Nephron (organoid): ENCODE data around the gene CFAP70.
A peak's percentile ranks its signal among the peaks of the same experiment; 100 is the strongest.

Source experiments
- H3K27ac Mint-ChIP-seq, 3 experiments: 2 replicates each; pipeline ENCODE4 v1.8.0; 2020; ENCODE audit warnings: mixed read lengths in 3 of 3, mild to moderate bottlenecking in 2 of 3, moderate library complexity in 1 of 3
- H3K27me3 Mint-ChIP-seq: 2 replicates; pipeline ENCODE4 v1.8.0; 2021; ENCODE audit warnings: low read depth, mild to moderate bottlenecking, moderate library complexity, mixed read lengths
- H3K36me3 Mint-ChIP-seq: 2 replicates; pipeline ENCODE4 v1.8.0; 2020; ENCODE audit warnings: low read depth, mixed read lengths
- H3K4me1 Mint-ChIP-seq: 2 replicates; pipeline ENCODE4 v1.8.0; 2020; ENCODE audit warnings: mixed read lengths
- H3K4me3 Mint-ChIP-seq, 3 experiments: 2 replicates each; pipeline ENCODE4 v1.8.0; 2020; ENCODE audit warnings: mild to moderate bottlenecking in 3 of 3, mixed read lengths in 3 of 3, moderate library complexity in 2 of 3
- H3K9me3 Mint-ChIP-seq: 2 replicates; pipeline ENCODE4 v1.8.0; 2020; ENCODE audit warnings: mixed read lengths
- CTCF ChIP-seq, 3 experiments: fragments of 200-600 bp; sonication (generic); IDR thresholded peaks; one replicate each; pipeline ENCODE4 v1.5.0; 2021; ENCODE audit warnings: antibody characterized with exemption in 3 of 3; ENCODE audit not compliant: unreplicated experiment in 3 of 3

CFAP70 gene

GRCh38 chr10:73226663-73227062 is 132.0 kb downstream of the CFAP70 start:
- no peaks in the 10 kb centered on the region for H3K27me3 Mint-ChIP-seq
- peaks cover 35% of the 10 kb centered on the region for H3K36me3 Mint-ChIP-seq
- TF ChIP-seq CTCF (IDR thresholded peaks at IDR 0.05; ENCODE audit: unreplicated experiment in 3 of 3), result no peak
- H3K4me3 Mint-ChIP-seq, result no peak overlapping the region
- H3K27ac Mint-ChIP-seq, result no peak overlapping the region
- no peaks in the 10 kb centered on the region for H3K9me3 Mint-ChIP-seq
- H3K4me1 Mint-ChIP-seq, result no peaks in the 10 kb centered on the region

- Mint-ChIP-seq H3K4me1 (no peaks in the 10 kb centered on the region), H3K36me3 (peaks cover 37% of the 10 kb centered on the region), H3K4me3 (no peak overlapping the region), H3K27ac (no peak overlapping the region), H3K27me3 (no peaks in the 10 kb centered on the region), H3K9me3 (no peaks in the 10 kb centered on the region)
- TF ChIP-seq CTCF (IDR thresholded peaks at IDR 0.05; ENCODE audit: unreplicated experiment in 3 of 3), result no peak
Observed at GRCh38 chr10:73225518-73225917, 133.1 kb downstream of the CFAP70 start.

- Mint-ChIP-seq H3K4me1 (no peaks in the 10 kb centered on the region), H3K9me3 (no peaks in the 10 kb centered on the region), H3K27ac (no peak overlapping the region), H3K36me3 (peaks cover 57% of the 10 kb centered on the region), H3K4me3 (no peak overlapping the region), H3K27me3 (no peaks in the 10 kb centered on the region)
- no peak for TF ChIP-seq CTCF (IDR thresholded peaks at IDR 0.05; ENCODE audit: unreplicated experiment in 3 of 3)
Observed at GRCh38 chr10:73220989-73221388, 137.7 kb downstream of the CFAP70 start.

- peaks cover 64% of the 10 kb centered on the region for H3K36me3 Mint-ChIP-seq
- TF ChIP-seq CTCF (IDR thresholded peaks at IDR 0.05; ENCODE audit: unreplicated experiment in 3 of 3), result no peak
- H3K9me3 Mint-ChIP-seq, result no peaks in the 10 kb centered on the region
- no peak overlapping the region for H3K4me3 Mint-ChIP-seq
- no peaks in the 10 kb centered on the region for H3K27me3 Mint-ChIP-seq
- no peaks in the 10 kb centered on the region for H3K4me1 Mint-ChIP-seq
- no peak overlapping the region for H3K27ac Mint-ChIP-seq
Observed at GRCh38 chr10:73219384-73219783, 139.3 kb downstream of the CFAP70 start.

- Mint-ChIP-seq H3K9me3 (no peaks in the 10 kb centered on the region), H3K4me3 (no peak overlapping the region), H3K36me3 (peaks cover 70% of the 10 kb centered on the region), H3K4me1 (no peaks in the 10 kb centered on the region), H3K27me3 (no peaks in the 10 kb centered on the region), H3K27ac (no peak overlapping the region)
- peak in 1 of 3 experiments; percentile 13 for TF ChIP-seq CTCF (IDR thresholded peaks at IDR 0.05; ENCODE audit: unreplicated experiment in 3 of 3)
Observed at GRCh38 chr10:73218431-73219191, 140.1 kb downstream of the CFAP70 start.

GRCh38 chr10:73217628-73218027 is 141.0 kb downstream of the CFAP70 start:
- Mint-ChIP-seq H3K9me3 (no peaks in the 10 kb centered on the region), H3K27me3 (no peaks in the 10 kb centered on the region), H3K36me3 (peaks cover 78% of the 10 kb centered on the region), H3K4me3 (no peak overlapping the region), H3K27ac (no peak overlapping the region), H3K4me1 (no peaks in the 10 kb centered on the region)
- TF ChIP-seq CTCF (IDR thresholded peaks at IDR 0.05; ENCODE audit: unreplicated experiment in 3 of 3), result no peak
